GM21529 (cell line): Measurements from ENCODE around the gene CDH22.

Experiments
- ATAC-seq: cut with Tn5 transposase; IDR thresholded peaks from one replicate; pipeline ENCODE4 v1.9.1; 2021; ENCODE audit not compliant: unreplicated experiment

Gene CDH22

GRCh38 chr20:46204594-46205186 lies 103.6 kb downstream of the CDH22 start:
- ATAC-seq = no peak

DNA sequence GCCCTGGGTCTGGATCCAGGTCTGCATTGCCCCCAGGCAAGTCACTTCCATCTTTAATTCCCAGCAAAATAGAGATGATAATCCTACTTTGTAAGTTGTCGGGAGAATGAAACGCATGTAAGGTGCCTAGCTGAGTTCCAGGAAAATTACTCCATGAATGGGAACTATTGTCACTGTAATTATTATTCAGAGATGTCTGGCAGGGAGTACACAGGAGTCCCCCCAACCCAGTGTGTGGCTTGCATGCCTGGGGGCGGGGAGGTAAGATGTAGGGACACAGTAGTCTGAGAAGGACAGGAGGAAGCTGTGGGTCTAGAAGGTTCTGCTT lies 104.8 kb downstream of the CDH22 start:
- no peak for ATAC-seq

DNA sequence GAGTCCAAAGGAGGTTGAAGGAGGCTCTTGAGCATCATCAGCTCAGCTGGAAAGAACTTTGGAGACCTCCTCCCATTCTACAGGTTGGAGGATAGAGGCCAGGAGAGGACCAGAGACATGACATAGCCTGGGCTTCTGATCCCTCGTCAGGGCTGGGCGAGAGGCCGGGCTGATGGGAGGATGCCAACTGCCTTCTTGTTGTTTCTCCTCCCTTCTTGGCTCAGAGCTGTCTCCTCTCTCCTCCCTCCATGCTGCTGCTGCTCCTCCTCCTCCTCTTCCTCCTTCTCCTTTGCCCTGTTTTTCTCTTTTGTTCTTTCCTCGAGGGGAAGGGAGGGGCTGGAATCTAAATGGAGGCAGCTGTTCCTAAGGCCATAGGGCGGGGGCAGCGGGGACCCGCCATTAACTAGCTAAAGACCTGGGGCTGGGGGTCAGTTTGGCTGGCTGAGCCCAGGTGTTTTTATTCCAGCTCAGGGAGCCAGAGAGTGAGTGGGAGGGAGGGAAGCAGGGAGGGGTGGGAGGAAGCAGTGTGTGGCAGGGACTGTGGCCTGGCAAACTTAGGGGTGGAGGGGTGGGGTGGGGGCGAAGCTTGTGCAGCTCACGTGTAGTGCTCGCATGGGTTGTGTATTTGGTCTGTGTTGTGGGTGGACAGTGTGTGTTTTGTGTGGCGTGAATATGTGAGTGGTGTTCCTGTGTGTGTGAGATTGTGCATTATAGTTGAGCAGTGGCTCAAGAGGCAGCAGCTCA lies 105.4 kb downstream of the CDH22 start:
- no peak for ATAC-seq

- no peak for ATAC-seq
These were observed 107.4 kb downstream of the CDH22 start for GRCh38 chr20:46200582-46201570.

DNA sequence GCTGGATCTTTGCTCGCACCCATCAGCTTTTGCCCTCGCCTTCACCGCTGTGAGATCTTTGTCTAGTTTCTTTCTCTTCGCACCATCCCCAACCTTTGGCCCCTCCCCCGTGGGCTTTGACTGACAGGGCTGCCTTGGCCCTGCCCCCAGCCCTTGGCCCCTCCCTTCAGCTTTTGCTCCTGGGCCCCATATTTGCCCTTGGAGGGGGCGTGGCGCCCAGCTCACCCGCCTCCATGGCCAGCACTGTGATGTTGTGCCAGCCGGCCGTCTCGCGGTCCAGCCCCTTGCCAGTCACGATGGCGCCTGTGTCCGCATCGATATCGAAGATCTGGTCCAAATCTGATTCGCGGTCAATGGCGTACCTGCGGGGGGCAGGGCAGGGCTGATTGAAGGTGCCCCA lies 109.1 kb downstream of the CDH22 start:
- no peak for ATAC-seq

DNA sequence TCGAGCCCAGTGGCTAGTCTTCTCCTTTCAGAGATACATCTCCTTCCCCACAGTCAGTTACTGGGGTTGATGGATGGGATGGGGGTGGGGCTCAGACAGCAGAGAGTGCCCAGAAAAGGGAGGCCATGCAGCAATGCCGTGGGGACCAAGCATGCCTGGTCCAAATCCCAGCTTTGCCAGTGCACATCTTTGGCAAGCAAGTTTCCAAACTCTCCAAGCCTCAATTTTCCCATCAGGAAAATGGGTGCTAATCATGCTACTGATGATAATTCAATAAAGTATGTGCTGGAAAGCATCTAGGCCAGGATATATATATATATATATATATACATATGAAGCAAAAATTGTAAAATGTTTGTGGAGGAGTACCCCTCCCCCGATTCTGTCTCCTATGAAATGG lies 111.3 kb downstream of the CDH22 start:
- no peak for ATAC-seq

DNA sequence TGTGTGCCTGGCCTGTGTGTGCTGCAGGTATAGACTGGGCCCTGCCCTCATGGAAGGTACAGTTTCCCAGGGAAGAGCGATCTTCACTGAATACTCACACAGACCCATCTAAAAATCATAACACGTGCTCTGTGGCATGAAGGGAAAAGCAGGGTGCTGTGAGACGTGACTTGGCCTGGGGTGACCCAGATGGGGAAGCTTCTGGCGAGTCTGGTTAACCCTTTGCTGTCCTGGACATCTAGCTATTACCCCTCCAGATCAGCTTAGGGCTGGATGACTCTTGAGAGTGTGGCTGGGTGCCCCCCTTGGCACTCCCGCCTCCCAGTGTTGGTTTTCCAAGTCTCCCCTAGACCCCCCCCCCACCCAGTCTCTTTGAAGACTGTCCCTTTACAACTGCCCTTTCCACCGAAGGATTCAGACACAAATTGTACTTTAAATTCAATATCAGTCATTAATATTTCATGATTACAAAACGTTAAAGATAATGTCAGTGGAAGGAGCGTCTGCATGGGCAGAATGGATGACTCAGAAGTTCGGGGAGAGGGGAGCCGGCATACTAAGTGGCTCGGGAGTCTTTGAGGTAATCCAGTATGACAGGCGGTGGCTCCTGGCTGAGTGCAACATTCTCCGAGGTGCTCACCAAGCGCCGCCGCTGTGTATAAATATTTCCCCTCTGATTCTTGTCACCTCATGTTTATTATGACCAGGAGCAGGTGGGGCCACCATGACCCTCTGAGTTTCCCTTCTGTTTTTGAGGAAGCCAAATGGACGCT lies 112.8 kb downstream of the CDH22 start:
- no peak for ATAC-seq

DNA sequence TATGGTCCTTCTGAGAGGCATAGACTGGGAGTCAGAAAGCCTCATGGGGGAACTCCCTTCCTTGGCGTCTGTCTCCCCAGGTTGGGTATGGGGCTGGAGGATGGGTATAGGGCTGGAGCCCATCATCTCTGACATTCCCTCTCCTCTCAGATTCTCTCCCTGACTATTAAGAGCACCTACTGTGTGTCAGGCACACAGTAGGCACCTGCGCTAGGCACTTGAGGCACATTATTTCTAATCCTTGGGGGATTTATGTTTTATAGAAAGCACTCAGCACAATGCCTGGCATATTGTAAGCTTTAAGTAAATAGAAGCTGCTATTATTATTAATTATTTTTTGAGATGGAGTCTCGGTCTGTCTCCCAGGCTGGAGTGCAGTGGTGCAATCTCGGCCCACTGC lies 113.9 kb downstream of the CDH22 start:
- ATAC-seq = no peak

GRCh38 chr20:46192376-46192944 lies 115.8 kb downstream of the CDH22 start:
- ATAC-seq = no peak

DNA sequence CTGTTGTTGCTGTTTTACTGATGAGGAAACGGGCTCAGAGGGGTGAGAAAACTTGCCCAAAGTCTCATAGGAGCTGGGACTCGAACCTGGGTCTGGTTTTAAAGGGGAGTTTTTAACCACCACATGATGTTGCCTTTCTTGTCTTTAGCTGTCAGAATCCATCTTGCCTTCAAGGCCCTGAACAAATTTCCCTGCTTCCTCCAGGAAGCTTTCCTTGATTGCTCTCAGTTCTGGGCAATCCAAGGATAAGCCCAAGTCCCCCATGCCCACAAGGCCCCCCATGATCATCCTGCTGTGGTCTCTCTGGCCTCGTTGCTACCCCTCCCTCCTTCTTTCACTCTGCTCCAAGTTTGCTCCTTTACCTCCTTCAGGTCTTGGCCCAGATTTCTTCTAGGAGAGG lies 116.7 kb downstream of the CDH22 start:
- ATAC-seq = no peak

- no peak for ATAC-seq
These were observed 117.1 kb downstream of the CDH22 start for GRCh38 chr20:46191168-46191540.

DNA sequence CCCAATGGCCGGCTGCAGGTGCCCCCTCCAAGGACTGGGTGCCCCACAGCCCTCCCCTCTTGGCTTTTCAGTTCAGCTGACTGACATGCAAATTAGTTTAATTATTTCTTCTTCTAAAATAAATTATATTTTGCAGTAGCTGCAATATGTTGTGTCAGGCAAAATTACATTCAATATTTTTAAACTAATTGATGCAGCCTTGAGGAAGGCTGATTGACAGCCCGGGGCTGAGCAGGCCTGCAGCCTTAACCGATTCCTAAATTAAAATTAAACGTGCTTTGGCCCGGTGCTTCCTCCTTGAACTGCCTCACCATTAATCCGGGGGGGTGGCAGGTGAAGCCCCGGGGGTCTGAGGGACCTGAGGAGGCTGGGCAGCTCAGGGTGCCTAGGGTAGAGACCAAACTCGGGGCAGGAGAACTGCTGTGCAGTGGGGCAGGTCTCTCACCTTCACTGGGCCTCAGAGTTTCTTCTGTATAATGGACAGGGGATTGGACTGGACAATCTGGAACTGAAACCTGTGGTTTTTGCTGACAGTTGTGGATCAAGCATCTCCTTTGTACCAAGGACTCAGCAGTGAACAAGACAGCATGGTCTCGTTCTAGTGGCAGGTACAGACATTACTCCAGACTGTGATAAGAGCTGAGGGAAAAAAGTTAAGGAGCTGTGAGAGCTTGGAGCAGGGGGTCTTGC lies 117.7 kb downstream of the CDH22 start:
- ATAC-seq = no peak

- no peak for ATAC-seq
These were observed 119.3 kb downstream of the CDH22 start for GRCh38 chr20:46188866-46189541.

- no peak for ATAC-seq
These were observed 122.1 kb downstream of the CDH22 start for GRCh38 chr20:46186210-46186609.

- no peak for ATAC-seq
These were observed 122.9 kb downstream of the CDH22 start for GRCh38 chr20:46185353-46185752.

DNA sequence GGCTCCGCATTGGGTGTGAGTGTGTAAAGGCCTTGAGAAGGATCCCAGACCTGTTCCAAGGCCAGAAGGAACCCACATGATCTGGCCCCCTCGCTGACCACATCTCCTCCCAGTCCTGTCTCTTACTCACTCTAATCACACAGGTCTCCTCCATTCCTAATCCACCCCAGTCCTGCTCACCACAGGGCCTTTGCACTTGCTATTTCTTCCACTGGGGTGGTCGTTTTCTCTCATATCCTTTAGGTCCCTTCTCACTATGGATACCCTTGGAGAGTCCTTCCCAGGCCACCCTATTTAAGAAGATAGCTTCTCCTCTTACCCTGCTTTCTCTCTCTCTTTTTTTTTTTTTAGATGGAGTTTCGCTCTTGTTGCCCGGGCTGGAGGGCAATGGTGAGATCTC lies 124.5 kb downstream of the CDH22 start:
- no peak for ATAC-seq

GRCh38 chr20:46182276-46183200 lies 125.8 kb downstream of the CDH22 start:
- no peak for ATAC-seq

- ATAC-seq = no peak
These were observed 128.4 kb downstream of the CDH22 start for GRCh38 chr20:46179862-46180261.

- ATAC-seq = no peak
These were observed 129.4 kb downstream of the CDH22 start for GRCh38 chr20:46178891-46179290.
